ENCODE measurements around the gene RGR.

Gene RGR

GRCh38 chr10:84244651-84245270, at the start of gene RGR:
Gene RGR (plus strand): TSS chr10:84245053. CDS start chr10:84245091, 38 bp downstream.
- no peak within 1 kb of the TSS for H3K27ac Mint-ChIP-seq
- H3K27me3 Mint-ChIP-seq (ENCODE audit: low read depth, poor library complexity): peaks cover 13% of the 10 kb centered on the region
- H3K4me1 Mint-ChIP-seq: no peaks in the 10 kb centered on the region
- no peaks in the 10 kb centered on the region for H3K9me3 Mint-ChIP-seq
- DNase-seq: no peak
- H3K4me3 Mint-ChIP-seq: no peak within 1 kb of the TSS
- no peaks in the 10 kb centered on the region for H3K36me3 Mint-ChIP-seq (ENCODE audit: low read depth)
- TF ChIP-seq CTCF (IDR thresholded peaks at IDR 0.05): no peak

GRCh38 chr10:84196083-84196482, 48.8 kb upstream of the RGR start:
- TF ChIP-seq CTCF (IDR thresholded peaks at IDR 0.05): no peak
- Mint-ChIP-seq H3K27ac (no peak overlapping the region), H3K9me3 (no peaks in the 10 kb centered on the region), H3K4me1 (no peaks in the 10 kb centered on the region), H3K4me3 (no peak overlapping the region), H3K36me3 (ENCODE audit: low read depth) (no peaks in the 10 kb centered on the region), H3K27me3 (ENCODE audit: low read depth, poor library complexity) (peaks cover 74% of the 10 kb centered on the region)
- DNase-seq: no peak

DNA sequence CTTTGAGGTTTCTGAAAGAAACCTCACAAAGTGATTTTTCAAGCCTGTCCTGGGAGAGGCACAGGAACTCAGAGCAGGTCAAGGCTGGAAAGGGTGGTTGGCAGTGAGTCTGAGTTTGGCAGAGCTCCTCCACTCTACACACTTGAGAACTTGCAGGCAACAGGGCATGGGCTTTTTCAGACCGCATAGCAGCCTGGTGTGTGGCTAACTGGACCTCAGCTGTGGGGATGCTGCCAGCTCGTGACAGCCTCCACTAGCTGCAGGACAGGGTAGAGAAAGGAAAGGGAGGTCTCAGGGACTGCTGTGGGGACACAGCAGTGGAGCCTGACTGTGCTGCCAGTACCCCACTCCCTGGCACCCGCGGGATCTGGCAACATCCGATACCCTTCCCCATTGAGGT, 47.9 kb upstream of the RGR start:
- DNase-seq: no peak
- H3K27ac Mint-ChIP-seq: no peak overlapping the region
- peaks cover 66% of the 10 kb centered on the region for H3K27me3 Mint-ChIP-seq (ENCODE audit: low read depth, poor library complexity)
- no peaks in the 10 kb centered on the region for H3K36me3 Mint-ChIP-seq (ENCODE audit: low read depth)
- H3K4me1 Mint-ChIP-seq: no peaks in the 10 kb centered on the region
- TF ChIP-seq CTCF (IDR thresholded peaks at IDR 0.05): no peak
- no peak overlapping the region for H3K4me3 Mint-ChIP-seq
- no peaks in the 10 kb centered on the region for H3K9me3 Mint-ChIP-seq

GRCh38 chr10:84197643-84198042, 47.2 kb upstream of the RGR start:
- Mint-ChIP-seq H3K27ac (no peak overlapping the region), H3K9me3 (no peaks in the 10 kb centered on the region), H3K4me3 (no peak overlapping the region), H3K36me3 (ENCODE audit: low read depth) (no peaks in the 10 kb centered on the region), H3K4me1 (no peaks in the 10 kb centered on the region), H3K27me3 (ENCODE audit: low read depth, poor library complexity) (peaks cover 60% of the 10 kb centered on the region)
- DNase-seq: no peak
- TF ChIP-seq CTCF (IDR thresholded peaks at IDR 0.05): no peak

DNA sequence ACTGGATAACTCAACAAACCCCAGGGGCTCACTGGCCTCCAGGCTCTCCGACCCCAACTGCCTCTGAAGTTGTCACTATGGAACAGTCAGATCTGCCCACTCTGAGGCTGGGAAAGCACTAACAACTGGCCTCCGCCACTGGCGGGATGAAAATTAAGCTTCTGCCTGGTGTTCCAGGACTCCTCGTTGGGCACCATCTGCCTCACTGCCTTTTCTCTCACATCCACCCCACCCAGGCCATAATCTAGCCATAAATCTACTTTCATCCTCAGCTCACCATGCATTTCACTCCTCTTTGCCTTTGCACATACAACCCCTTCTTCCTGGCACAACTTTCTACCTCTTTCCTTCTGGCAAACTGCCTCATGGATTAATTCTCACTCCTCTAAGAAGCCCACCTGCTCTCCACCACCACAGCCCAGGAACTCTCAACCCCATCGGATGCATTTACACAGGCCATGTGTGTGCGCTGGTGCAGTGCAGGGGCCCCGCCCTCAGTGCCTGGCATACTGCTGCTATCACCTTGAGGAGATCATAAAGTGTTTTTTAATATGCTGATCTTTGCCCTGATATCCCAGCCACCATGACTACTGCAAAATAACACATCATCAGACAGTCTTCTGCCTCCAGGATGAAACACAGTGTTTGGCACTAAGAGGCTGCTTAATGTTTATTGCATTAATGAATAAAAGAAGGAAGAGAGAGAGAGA, 46.5 kb upstream of the RGR start:
- no peak overlapping the region for H3K27ac Mint-ChIP-seq
- no peak for DNase-seq
- no peak overlapping the region for H3K4me3 Mint-ChIP-seq
- H3K9me3 Mint-ChIP-seq: no peaks in the 10 kb centered on the region
- H3K36me3 Mint-ChIP-seq (ENCODE audit: low read depth): no peaks in the 10 kb centered on the region
- peaks cover 53% of the 10 kb centered on the region for H3K27me3 Mint-ChIP-seq (ENCODE audit: low read depth, poor library complexity)
- no peaks in the 10 kb centered on the region for H3K4me1 Mint-ChIP-seq
- no peak for TF ChIP-seq CTCF (IDR thresholded peaks at IDR 0.05)

Data from nephron progenitor cell (in vitro differentiated cells).